Osteoblast (primary cell): ENCODE measurements around the gene PEF1. TPM values are rescaled to one million over a fixed set of nuclear protein-coding genes. Genes with fewer than 3 reads are reported as not detected.

ENCODE experiments used
- DNase-seq: peaks from one replicate; pipeline ENCODE4 v3.0.0; 2011; ENCODE audit warnings: low spot score, mixed read lengths; ENCODE audit not compliant: insufficient read length; ENCODE audit errors: missing footprints
- H2AFZ ChIP-seq: 2 replicates; pipeline ENCODE4 v1.6.0; 2011; ENCODE audit warnings: mild to moderate bottlenecking, low read length
- H3K27ac ChIP-seq: 2 replicates; pipeline ENCODE4 v1.5.1; 2011; ENCODE audit warnings: mild to moderate bottlenecking, low read depth, low read length, moderate library complexity
- H3K27me3 ChIP-seq: 2 replicates; pipeline ENCODE4 v1.6.0; 2012; ENCODE audit warnings: mild to moderate bottlenecking, control low read depth, inconsistent platforms, low read length, moderate library complexity; ENCODE audit not compliant: insufficient read depth
- H3K36me3 ChIP-seq: 2 replicates; pipeline ENCODE4 v1.5.1; 2011; ENCODE audit warnings: mild to moderate bottlenecking, low read length, control low read depth, moderate library complexity; ENCODE audit not compliant: insufficient read depth
- H3K4me1 ChIP-seq: 2 replicates; pipeline ENCODE4 v1.5.1; 2011; ENCODE audit warnings: mild to moderate bottlenecking, low read length, control low read depth, moderate library complexity; ENCODE audit not compliant: insufficient read depth
- H3K4me2 ChIP-seq: 2 replicates; pipeline ENCODE4 v1.6.0; 2011; ENCODE audit warnings: mild to moderate bottlenecking, low read length; ENCODE audit not compliant: insufficient read depth
- H3K4me3 ChIP-seq: fragments of 200-600 bp; sonication (generic); 3 replicates; pipeline ENCODE4 v1.5.1; 2012; ENCODE audit warnings: mild to moderate bottlenecking, low read length, inconsistent platforms; ENCODE audit not compliant: insufficient read depth
- H3K79me2 ChIP-seq: 2 replicates; pipeline ENCODE4 v1.6.0; 2012; ENCODE audit warnings: mild to moderate bottlenecking, low read length, control low read depth, inconsistent platforms; ENCODE audit not compliant: insufficient read depth
- H3K9me3 ChIP-seq: 2 replicates; pipeline ENCODE4 v1.5.1; 2011; ENCODE audit warnings: low read depth, low read length, control low read depth
- H4K20me1 ChIP-seq: 2 replicates; pipeline ENCODE4 v1.6.0; 2012; ENCODE audit warnings: mild to moderate bottlenecking, low read length, control low read depth; ENCODE audit not compliant: insufficient read depth
- total RNA-seq: library from RNA; depleted of rRNA; stranded (reverse); fragments of >200 nt; gene quantifications from 2 replicates; pipeline ENCODE4 v1.2.3, GENCODE V29; 2012
- TF ChIP-seq, protein P1 (sequence below): IDR thresholded peaks from 2 replicates; pipeline ENCODE4 v1.5.1; 2011; ENCODE audit warnings: mild to moderate bottlenecking, low read depth, low read length, moderate library complexity; ENCODE audit errors: extremely low read depth

Gene PEF1
- total RNA-seq, 1 donor = 86.5 TPM

DNA sequence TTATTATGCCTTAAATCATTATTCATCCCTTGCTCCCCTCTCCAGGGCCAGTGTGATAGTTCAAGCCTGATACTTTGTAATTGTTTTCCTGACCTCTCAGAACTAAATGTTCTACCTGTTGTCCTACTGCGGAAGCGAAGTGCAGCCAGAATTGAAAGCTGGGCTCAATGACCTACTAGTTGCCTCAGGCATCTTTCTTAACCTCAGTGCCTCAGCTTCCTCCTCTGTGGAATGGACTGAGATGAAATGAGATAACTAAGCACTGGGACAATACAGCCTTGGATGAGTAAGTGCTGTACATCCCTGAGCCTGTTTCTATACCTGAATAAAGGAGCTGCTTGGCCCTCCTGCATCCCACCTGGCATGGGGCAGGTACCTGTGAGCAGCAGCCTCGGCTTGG is 32.7 kb upstream of the PEF1 start:
- Histone ChIP-seq H3K27me3 (no peaks in the 10 kb centered on the region), H3K9me3 (no peaks in the 10 kb centered on the region), H3K4me1 (no peaks in the 10 kb centered on the region), H3K4me2 (no peak overlapping the region), H3K79me2 (no peaks in the 10 kb centered on the region), H3K27ac (no peak overlapping the region), H3K36me3 (peaks cover 91% of the 10 kb centered on the region), H3K4me3 (no peak overlapping the region), H2AFZ (no peak overlapping the region), H4K20me1 (no peaks in the 10 kb centered on the region)
- TF ChIP-seq, protein P1, sequence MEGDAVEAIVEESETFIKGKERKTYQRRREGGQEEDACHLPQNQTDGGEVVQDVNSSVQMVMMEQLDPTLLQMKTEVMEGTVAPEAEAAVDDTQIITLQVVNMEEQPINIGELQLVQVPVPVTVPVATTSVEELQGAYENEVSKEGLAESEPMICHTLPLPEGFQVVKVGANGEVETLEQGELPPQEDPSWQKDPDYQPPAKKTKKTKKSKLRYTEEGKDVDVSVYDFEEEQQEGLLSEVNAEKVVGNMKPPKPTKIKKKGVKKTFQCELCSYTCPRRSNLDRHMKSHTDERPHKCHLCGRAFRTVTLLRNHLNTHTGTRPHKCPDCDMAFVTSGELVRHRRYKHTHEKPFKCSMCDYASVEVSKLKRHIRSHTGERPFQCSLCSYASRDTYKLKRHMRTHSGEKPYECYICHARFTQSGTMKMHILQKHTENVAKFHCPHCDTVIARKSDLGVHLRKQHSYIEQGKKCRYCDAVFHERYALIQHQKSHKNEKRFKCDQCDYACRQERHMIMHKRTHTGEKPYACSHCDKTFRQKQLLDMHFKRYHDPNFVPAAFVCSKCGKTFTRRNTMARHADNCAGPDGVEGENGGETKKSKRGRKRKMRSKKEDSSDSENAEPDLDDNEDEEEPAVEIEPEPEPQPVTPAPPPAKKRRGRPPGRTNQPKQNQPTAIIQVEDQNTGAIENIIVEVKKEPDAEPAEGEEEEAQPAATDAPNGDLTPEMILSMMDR = no peak
- no peak for DNase-seq

DNA sequence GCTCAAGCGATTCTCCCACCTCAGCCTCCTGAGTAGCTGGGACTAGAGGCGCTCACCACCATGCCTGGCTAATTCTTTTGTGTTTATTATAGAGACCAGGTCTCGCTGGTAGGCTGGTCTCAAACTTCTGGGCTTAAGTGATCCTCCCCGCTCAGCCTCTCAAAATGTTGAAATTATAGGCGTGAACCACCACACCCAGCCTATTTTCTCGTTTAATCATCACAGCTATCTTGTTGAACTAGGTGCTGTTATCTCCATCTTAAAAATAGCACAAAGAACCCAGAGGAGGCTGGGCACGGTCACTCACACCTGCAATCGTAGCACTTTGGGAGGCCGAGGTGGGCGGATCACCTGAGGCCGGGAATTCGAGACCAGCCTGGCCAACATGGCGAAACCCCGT is 31.1 kb upstream of the PEF1 start:
- no peak overlapping the region for H3K4me2 ChIP-seq
- no peaks in the 10 kb centered on the region for H3K9me3 ChIP-seq
- H3K36me3 ChIP-seq = peaks cover 91% of the 10 kb centered on the region
- no peaks in the 10 kb centered on the region for H3K4me1 ChIP-seq
- no peak overlapping the region for H3K4me3 ChIP-seq
- H3K27ac ChIP-seq = no peak overlapping the region
- H2AFZ ChIP-seq = no peak overlapping the region
- no peaks in the 10 kb centered on the region for H3K79me2 ChIP-seq
- no peaks in the 10 kb centered on the region for H3K27me3 ChIP-seq
- DNase-seq = no peak
- TF ChIP-seq, protein P1 = no peak
- peaks cover 4% of the 10 kb centered on the region for H4K20me1 ChIP-seq

DNA sequence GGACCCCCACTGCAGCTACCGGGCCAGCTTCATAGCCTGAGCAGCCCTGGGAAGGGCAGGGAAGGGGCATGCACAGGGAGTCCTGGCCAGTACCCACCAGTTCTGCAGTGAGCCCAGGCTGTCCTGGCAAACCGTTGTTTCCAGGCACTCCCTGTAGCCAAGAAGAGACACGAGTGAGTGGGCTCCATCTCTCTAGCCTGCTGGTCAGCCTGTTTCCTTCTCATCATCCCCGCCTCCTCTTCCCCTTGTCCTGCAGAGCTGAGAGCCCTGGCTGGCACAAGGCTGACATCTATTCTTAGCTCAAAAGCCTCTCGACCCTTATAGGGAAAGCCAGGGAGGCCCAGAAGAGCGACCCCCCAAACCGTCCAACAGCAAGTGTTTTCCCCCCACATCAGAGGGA is 30.5 kb upstream of the PEF1 start:
- TF ChIP-seq, protein P1 = no peak
- Histone ChIP-seq H4K20me1 (peaks cover 4% of the 10 kb centered on the region), H3K27ac (no peak overlapping the region), H3K9me3 (no peaks in the 10 kb centered on the region), H3K79me2 (no peaks in the 10 kb centered on the region), H3K4me1 (peaks cover under 1% of the 10 kb centered on the region), H3K4me3 (no peak overlapping the region), H3K27me3 (no peaks in the 10 kb centered on the region), H3K36me3 (peaks cover 91% of the 10 kb centered on the region), H2AFZ (no peak overlapping the region), H3K4me2 (no peak overlapping the region)
- DNase-seq = no peak

DNA sequence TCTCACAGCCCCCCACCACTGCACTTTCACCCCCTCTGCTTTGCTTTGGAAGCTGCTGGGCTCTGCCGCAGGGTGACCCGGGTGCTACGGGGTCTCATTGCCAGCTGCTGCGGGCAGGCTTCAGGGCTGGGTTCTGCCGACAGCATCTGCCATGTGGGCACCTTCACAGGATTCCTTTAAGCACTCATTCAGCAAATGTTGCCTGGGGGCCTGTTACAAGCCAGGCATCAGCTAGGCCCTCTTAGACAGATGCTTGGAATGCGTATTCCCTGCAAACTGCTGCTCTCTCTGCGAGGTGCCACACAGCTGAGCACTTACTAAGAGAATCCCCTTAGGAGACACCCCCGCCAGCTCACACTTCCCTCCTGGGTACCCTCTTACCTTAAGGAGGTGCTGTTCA is 29.9 kb upstream of the PEF1 start:
- Histone ChIP-seq H4K20me1 (peaks cover 4% of the 10 kb centered on the region), H3K27ac (no peak overlapping the region), H2AFZ (no peak overlapping the region), H3K4me1 (peaks cover 4% of the 10 kb centered on the region), H3K9me3 (no peaks in the 10 kb centered on the region), H3K36me3 (peaks cover 91% of the 10 kb centered on the region), H3K4me3 (no peak overlapping the region), H3K4me2 (no peak overlapping the region), H3K27me3 (no peaks in the 10 kb centered on the region), H3K79me2 (no peaks in the 10 kb centered on the region)
- TF ChIP-seq, protein P1 = no peak
- no peak for DNase-seq
